Smooth muscle cell (in vitro differentiated cells): Measurements from ENCODE around the gene GPR22. TPM values are rescaled to one million over a fixed set of nuclear protein-coding genes. Genes with fewer than 3 reads are reported as not detected.

Source experiments
- DNase-seq: peaks from one replicate; lab custom pipeline; 2025; ENCODE audit not compliant: unreplicated experiment; lab: John Stamatoyannopoulos, UW
- H2AFZ ChIP-seq: fragments of 200-600 bp; sonication (generic); 2 replicates; pipeline ENCODE4 v1.6.0; 2016; ENCODE audit warnings: antibody characterized with exemption, low read depth, mild to moderate bottlenecking
- H3F3A ChIP-seq: fragments of 200-600 bp; sonication (generic); 2 replicates; pipeline ENCODE4 v1.6.0; 2017; ENCODE audit warnings: antibody characterized with exemption, low read depth
- H3K27ac ChIP-seq: fragments of 200-600 bp; sonication (generic); 2 replicates; pipeline ENCODE4 v1.5.1; 2016; ENCODE audit warnings: low read depth, mild to moderate bottlenecking
- H3K27me3 ChIP-seq: fragments of 200-600 bp; sonication (generic); 2 replicates; pipeline ENCODE4 v1.6.1; 2016; ENCODE audit warnings: low read depth, mild to moderate bottlenecking
- H3K36me3 ChIP-seq: fragments of 200-600 bp; sonication (generic); 2 replicates; pipeline ENCODE4 v1.5.1; 2016; ENCODE audit warnings: low read depth
- H3K4me1 ChIP-seq: fragments of 200-600 bp; sonication (generic); 2 replicates; pipeline ENCODE4 v1.5.1; 2016; ENCODE audit warnings: low read depth
- H3K4me2 ChIP-seq: fragments of 200-600 bp; sonication (generic); 2 replicates; pipeline ENCODE4 v1.6.0; 2016; ENCODE audit warnings: mild to moderate bottlenecking
- H3K4me3 ChIP-seq: fragments of 200-600 bp; sonication (generic); 2 replicates; pipeline ENCODE4 v1.5.1; 2016; ENCODE audit warnings: mild to moderate bottlenecking
- H3K79me2 ChIP-seq: fragments of 200-600 bp; sonication (generic); 2 replicates; pipeline ENCODE4 v1.6.0; 2016; ENCODE audit warnings: low read depth, mild to moderate bottlenecking
- H3K9ac ChIP-seq: fragments of 200-600 bp; sonication (generic); 2 replicates; pipeline ENCODE4 v1.6.0; 2016; ENCODE audit warnings: low read depth
- H3K9me3 ChIP-seq: fragments of 200-600 bp; sonication (generic); replicated peaks from 2 replicates; pipeline ENCODE4 v1.5.1; 2016; ENCODE audit warnings: low read depth
- H4K20me1 ChIP-seq: fragments of 200-600 bp; sonication (generic); 2 replicates; pipeline ENCODE4 v1.6.0; 2016; ENCODE audit warnings: low read depth
- WGBS: methylation state at CpG from one replicate; pipeline ENCODE4 v1.1.7; 2016; ENCODE audit warnings: low lambda C conversion rate; 5-methylcytosine and 5-hydroxymethylcytosine counted together
- polyA plus RNA-seq: library from polyadenylated mRNA; unstranded; fragments of >200 nt; fragmentation: Nextera tagmentation; extraction: Ambion mirVana; gene quantifications from 2 replicates; pipeline ENCODE4 v1.2.1, GENCODE V29; 2016
- small RNA-seq: library from RNA; depleted of rRNA; stranded (forward); fragments of <200 nt; gene quantifications from one replicate; pipeline ENCODE3, GENCODE V24; 2014
- total RNA-seq: library from RNA; depleted of rRNA; stranded (reverse); fragments of >200 nt; gene quantifications from 2 replicates; pipeline ENCODE4 v1.2.3, GENCODE V29; 2014
- TF ChIP-seq, protein P1 (sequence below): fragments of 200-600 bp; sonication (generic); IDR thresholded peaks from 2 replicates; pipeline ENCODE4 v1.5.1; 2017; ENCODE audit warnings: borderline replicate concordance, mild to moderate bottlenecking, antibody characterized with exemption; ENCODE audit not compliant: insufficient read depth, poor library complexity, severe bottlenecking

Gene GPR22
- total and polyA plus RNA-seq, 2 experiments from 2014 or later = 0.08 TPM; not detected in 1

GRCh38 chr7:107506674-107507339, 37.0 kb downstream of the GPR22 start:
- no peak overlapping the region for H2AFZ ChIP-seq
- WGBS = 91% methylated on average over 7 of the region's 7 CpGs
- no peaks in the 10 kb centered on the region for H3K79me2 ChIP-seq
- peaks cover 9% of the 10 kb centered on the region for H4K20me1 ChIP-seq
- H3F3A ChIP-seq = no peaks in the 10 kb centered on the region
- no peak overlapping the region for H3K4me2 ChIP-seq
- H3K36me3 ChIP-seq = no peaks in the 10 kb centered on the region
- no peaks in the 10 kb centered on the region for H3K4me1 ChIP-seq
- TF ChIP-seq, protein P1, sequence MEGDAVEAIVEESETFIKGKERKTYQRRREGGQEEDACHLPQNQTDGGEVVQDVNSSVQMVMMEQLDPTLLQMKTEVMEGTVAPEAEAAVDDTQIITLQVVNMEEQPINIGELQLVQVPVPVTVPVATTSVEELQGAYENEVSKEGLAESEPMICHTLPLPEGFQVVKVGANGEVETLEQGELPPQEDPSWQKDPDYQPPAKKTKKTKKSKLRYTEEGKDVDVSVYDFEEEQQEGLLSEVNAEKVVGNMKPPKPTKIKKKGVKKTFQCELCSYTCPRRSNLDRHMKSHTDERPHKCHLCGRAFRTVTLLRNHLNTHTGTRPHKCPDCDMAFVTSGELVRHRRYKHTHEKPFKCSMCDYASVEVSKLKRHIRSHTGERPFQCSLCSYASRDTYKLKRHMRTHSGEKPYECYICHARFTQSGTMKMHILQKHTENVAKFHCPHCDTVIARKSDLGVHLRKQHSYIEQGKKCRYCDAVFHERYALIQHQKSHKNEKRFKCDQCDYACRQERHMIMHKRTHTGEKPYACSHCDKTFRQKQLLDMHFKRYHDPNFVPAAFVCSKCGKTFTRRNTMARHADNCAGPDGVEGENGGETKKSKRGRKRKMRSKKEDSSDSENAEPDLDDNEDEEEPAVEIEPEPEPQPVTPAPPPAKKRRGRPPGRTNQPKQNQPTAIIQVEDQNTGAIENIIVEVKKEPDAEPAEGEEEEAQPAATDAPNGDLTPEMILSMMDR = no peak
- no peak overlapping the region for H3K27ac ChIP-seq
- no peaks in the 10 kb centered on the region for H3K9me3 ChIP-seq
- no peak overlapping the region for H3K9ac ChIP-seq
- H3K27me3 ChIP-seq = no peaks in the 10 kb centered on the region
- no peak overlapping the region for H3K4me3 ChIP-seq
- DNase-seq = no peak

Small RNA genes within 50 kb of the gene (small RNA-seq; reads per million reads assigned to genes)
- 0.66 reads per million, percentile 22 among the genes with 10 or more reads in this experiment for gene AC002381.1

Other genes with a start within 250 kb of the GPR22 start
- gene COG5, start 93.9 kb downstream of the GPR22 start, total RNA-seq = 44.3 and 71.3 TPM in 2 replicates
- gene COG5, start 93.9 kb downstream of the GPR22 start, polyA plus RNA-seq = 18.4 and 24.3 TPM in 2 replicates
- gene DUS4L, start 93.9 kb downstream of the GPR22 start, total RNA-seq = 12.0 and 14.0 TPM in 2 replicates
- 5.1 and 5.8 TPM in 2 replicates for gene DUS4L, start 93.9 kb downstream of the GPR22 start, polyA plus RNA-seq
- 135 and 163 TPM in 2 replicates for gene BCAP29, start 110.2 kb downstream of the GPR22 start, total RNA-seq
- gene BCAP29, start 110.2 kb downstream of the GPR22 start, polyA plus RNA-seq = 36.3 and 39.2 TPM in 2 replicates
- gene SLC26A4, start 190.8 kb downstream of the GPR22 start, total RNA-seq = 0.85 and 1.7 TPM in 2 replicates
- 0.06 and 0.57 TPM in 2 replicates for gene SLC26A4, start 190.8 kb downstream of the GPR22 start, polyA plus RNA-seq